H1 (cell line): ENCODE results near the gene BEST2. TPM values are rescaled to one million over a fixed set of nuclear protein-coding genes. Genes with fewer than 3 reads are reported as not detected.

ENCODE experiments used
- CHD7 ChIP-seq: fragments of 300-600 bp; sonication (generic); IDR thresholded peaks from 2 replicates; pipeline ENCODE4 v1.7.1; 2012; ENCODE audit warnings: low read length, moderate library complexity, mild to moderate bottlenecking, inconsistent platforms; ENCODE audit not compliant: insufficient replicate concordance
- EZH2 ChIP-seq: fragments of 200-600 bp; sonication (generic); IDR thresholded peaks from 2 replicates; pipeline ENCODE4 v1.7.1; 2012; ENCODE audit warnings: low read depth, mild to moderate bottlenecking, moderate library complexity, low read length, inconsistent platforms; ENCODE audit not compliant: severe bottlenecking
- POU5F1 ChIP-seq: IDR thresholded peaks from 2 replicates; pipeline ENCODE4 v1.6.1; 2011; ENCODE audit warnings: low read depth, mild to moderate bottlenecking, low read length, moderate library complexity
- polyA plus RNA-seq, 7 experiments: library from polyadenylated mRNA; depleted of rRNA in 3 of 7; stranded (reverse) in 5 of 7; unstranded in 2 of 7; fragments of >200 nt in 5 of 7; fragments of 200-250 nt in 2 of 7; gene quantifications; 1 replicate in 5 of 7; 2 replicates in 1 of 7; 4 replicates in 1 of 7; pipeline versions ENCODE4 v1.2.1 to v1.2.3, GENCODE V29; 2011 to 2013; ENCODE audit warnings: missing spikeins in 2 of 7, mixed read lengths in 2 of 7
- total RNA-seq: library from RNA; stranded (reverse); fragmentation: NEBNext Ultra II Directional; extraction: Animal tissue kit (Norgen Biotek cat#: 25700); gene quantifications from 2 replicates; pipeline ENCODE4 v1.2.1, GENCODE V29; 2021

Gene BEST2
- total and polyA plus RNA-seq, 2 of the 8 experiments (the other 6 are each of a cell fraction or from before 2014, with no cell fraction given) = 4.6 to 7.3 TPM

- TF ChIP-seq CHD7 (no peak), EZH2 (no peak), POU5F1 (no peak)
Measured at GRCh38 chr19:12766051-12766521, 14.5 kb downstream of the BEST2 start (continued).
